ENCODE data around the gene RXRA.

DNA sequence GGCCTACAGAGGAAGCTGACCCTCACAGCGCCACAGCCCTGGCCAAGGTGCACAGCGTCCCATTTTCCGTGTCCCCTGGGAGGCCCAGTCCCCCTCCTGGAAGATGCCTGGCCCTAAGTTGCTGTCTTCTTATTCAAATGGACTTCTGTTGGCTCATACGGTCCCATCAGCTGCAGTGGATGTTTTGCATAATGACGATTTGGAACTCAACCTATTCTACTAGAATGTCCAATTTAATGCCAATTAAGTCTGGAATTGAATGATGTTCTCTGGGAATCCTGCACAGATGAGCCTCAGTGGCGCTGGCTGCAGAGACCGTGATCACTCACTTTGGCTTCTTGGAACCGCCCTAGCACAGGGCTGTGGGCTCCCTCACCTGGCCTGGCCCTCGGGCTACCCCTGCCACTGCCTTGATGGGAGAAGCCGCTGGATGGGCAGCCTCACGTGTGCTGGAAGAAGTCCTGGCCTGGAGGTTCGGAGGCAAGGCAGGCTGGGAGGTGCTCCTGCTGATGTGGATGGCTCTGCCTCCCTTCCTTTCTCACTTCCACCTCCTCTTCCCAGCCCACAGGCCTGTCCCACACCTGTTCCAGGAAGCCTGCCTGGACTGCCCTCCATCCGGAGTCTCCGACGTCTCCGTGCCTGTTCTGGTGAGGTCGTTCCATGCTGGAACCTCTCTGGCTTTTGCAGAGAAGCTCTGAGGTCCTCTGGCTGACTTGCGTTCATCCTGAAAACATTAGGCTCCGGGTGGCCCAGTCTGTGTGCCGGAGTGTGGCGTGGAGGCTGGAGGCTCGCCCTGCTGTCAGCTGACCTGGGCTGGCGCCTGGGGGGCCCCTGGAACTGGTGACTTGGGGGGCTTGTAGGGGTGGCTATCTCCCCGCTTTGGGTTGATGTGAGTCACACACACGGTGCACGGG is 147.1 kb downstream of the RXRA start:
- TF ChIP-seq EZH2 (IDR thresholded peaks at IDR 0.05) = no peak
- TF ChIP-seq POLR2AphosphoS5 (IDR thresholded peaks at IDR 0.05; ENCODE audit: borderline replicate concordance, low read depth, low read length) = no peak
